Lower leg skin (tissue), 4 donors: ENCODE data around the gene WNK2. TPM values are rescaled to one million over a fixed set of nuclear protein-coding genes. Genes with fewer than 3 reads are reported as not detected.

Experiments
- DNase-seq, 2 donors: peaks; one replicate each; pipeline ENCODE4 v3.0.0-alpha.2; 2019; ENCODE audit warnings: low spot score in 2 of 2
- H3K4me3 ChIP-seq: fragments of 200-600 bp; sonication (generic); 2 replicates; pipeline ENCODE4 v1.5.1; 2017; ENCODE audit warnings: mild to moderate bottlenecking, low read depth; ENCODE audit not compliant: poor library complexity, severe bottlenecking
- CTCF ChIP-seq, 3 donors: fragments of 450-650 bp; IDR thresholded peaks; one replicate each; pipeline ENCODE4 v1.5.1; 2016; ENCODE audit warnings: antibody characterized with exemption in 3 of 3, mild to moderate bottlenecking in 3 of 3, moderate library complexity in 2 of 3
- POLR2A ChIP-seq, 2 donors: fragments of 450-650 bp; IDR thresholded peaks; one replicate each; pipeline ENCODE4 v1.6.1; 2016 to 2017; ENCODE audit warnings: antibody characterized with exemption in 2 of 2, mild to moderate bottlenecking in 1 of 2, moderate library complexity in 1 of 2
- WGBS, 2 donors: methylation state at CpG; one replicate each; pipeline ENCODE4 v1.1.5; 2018; 5-methylcytosine and 5-hydroxymethylcytosine counted together
- intact Hi-C: fragments of 100-400 bp; cut with DNase I; formaldehyde crosslinking; loops from one replicate; pipeline ENCODE4 v1.15.0; 2023; ENCODE audit warnings: low total_unique reads
- total RNA-seq, 4 donors: library from RNA; depleted of rRNA; stranded (reverse); fragments of >200 nt; gene quantifications; one replicate each; pipeline ENCODE4 v1.1.0, GENCODE V29; 2016

Gene WNK2
- total RNA-seq, 4 donors from 2014 or later: 35.3 to 53.6 (median 42.6) TPM

- TF ChIP-seq POLR2A (IDR thresholded peaks at IDR 0.05): no peak
- no peak for TF ChIP-seq CTCF (IDR thresholded peaks at IDR 0.05)
- intact Hi-C loops: no loop called here
- DNase-seq: no peak
- H3K4me3 ChIP-seq: no peak overlapping the region
- 38 to 40% methylated on average over 12 of the region's 12 CpGs for WGBS, 2 donors
These were observed 9.7 kb downstream of the WNK2 start for GRCh38 chr9:93193388-93194220.

DNA sequence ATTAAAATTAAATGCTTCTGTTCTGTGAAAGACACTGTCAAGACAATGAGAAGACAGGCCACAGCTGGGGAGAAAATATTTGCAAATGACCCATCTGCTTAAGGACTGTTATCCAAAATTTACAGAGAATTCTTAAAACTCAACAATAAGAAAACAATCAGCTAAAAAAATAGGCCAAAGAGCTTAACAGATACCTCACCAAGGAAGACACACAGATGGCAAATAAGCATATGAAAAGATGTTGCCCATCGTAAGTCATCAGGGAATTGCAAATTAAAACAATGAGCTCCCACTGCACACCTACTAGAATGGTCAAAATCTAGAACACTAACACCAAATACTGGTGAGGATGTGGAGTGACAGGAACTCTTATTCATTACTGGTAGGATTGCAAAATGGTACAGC lies 10.3 kb downstream of the WNK2 start:
- TF ChIP-seq CTCF (IDR thresholded peaks at IDR 0.05) (no peak), POLR2A (IDR thresholded peaks at IDR 0.05) (no peak)
- no peak for DNase-seq
- intact Hi-C loops: no loop called here
- no peak overlapping the region for H3K4me3 ChIP-seq
- WGBS, 2 donors: 72 to 81% methylated on average over 1 of the region's 1 CpG

GRCh38 chr9:93194641-93195040 lies 10.7 kb downstream of the WNK2 start:
- no peak for DNase-seq
- intact Hi-C loops: no loop called here
- TF ChIP-seq POLR2A (IDR thresholded peaks at IDR 0.05): no peak
- no peak for TF ChIP-seq CTCF (IDR thresholded peaks at IDR 0.05)
- 53 to 66% methylated on average over 3 of the region's 3 CpGs for WGBS, 2 donors
- no peak overlapping the region for H3K4me3 ChIP-seq

GRCh38 chr9:93196096-93197055 lies 12.4 kb downstream of the WNK2 start:
- intact Hi-C loops: no loop called here
- TF ChIP-seq CTCF (IDR thresholded peaks at IDR 0.05) (no peak), POLR2A (IDR thresholded peaks at IDR 0.05) (no peak)
- no peak overlapping the region for H3K4me3 ChIP-seq
- DNase-seq: no peak
- 86 to 90% methylated on average over 9 of the region's 9 CpGs for WGBS, 2 donors

DNA sequence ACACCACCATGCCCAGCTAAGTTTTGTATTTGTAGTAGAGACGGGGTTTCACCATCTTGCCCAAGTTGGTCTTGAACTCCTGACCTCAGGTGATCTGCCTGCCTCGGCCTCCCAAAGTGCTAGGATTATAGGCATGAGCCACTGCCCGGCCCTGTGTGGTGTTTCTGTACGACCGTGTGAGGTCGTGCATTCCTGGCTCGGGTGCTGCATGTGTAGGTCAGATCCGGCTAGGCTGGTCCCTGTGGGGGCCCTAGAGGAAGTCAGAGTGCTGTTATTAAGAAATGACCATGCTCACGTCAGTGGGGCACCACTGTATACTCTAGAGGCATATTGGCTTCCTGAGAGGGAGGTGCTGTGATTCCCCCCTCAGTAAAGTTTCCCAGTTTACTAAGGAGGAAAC lies 13.7 kb downstream of the WNK2 start:
- 77 to 78% methylated on average over 3 to 9 of the region's 9 CpGs for WGBS, 2 donors
- no peak overlapping the region for H3K4me3 ChIP-seq
- no peak for TF ChIP-seq CTCF (IDR thresholded peaks at IDR 0.05)
- no peak for TF ChIP-seq POLR2A (IDR thresholded peaks at IDR 0.05)
- intact Hi-C loops: no loop called here
- no peak for DNase-seq
